ENCODE results near the gene HSDL1. TPM values are rescaled to one million over a fixed set of nuclear protein-coding genes. Genes with fewer than 3 reads are reported as not detected.
A peak's percentile ranks its signal among the peaks of the same experiment; 100 is the strongest.

Gene HSDL1
- total RNA-seq, 1 donor: 18.7 TPM

- DNase-seq (ENCODE audit: low read depth): peak; percentile 62
- peak; percentile 80 for TF ChIP-seq CTCF (IDR thresholded peaks at IDR 0.05; ENCODE audit: insufficient read depth, low read length)
- H3K4me3 ChIP-seq (ENCODE audit: low read depth, low read length): no peak overlapping the region
Measured at GRCh38 chr16:84175350-84176081, 30.5 kb upstream of the HSDL1 start.

DNA sequence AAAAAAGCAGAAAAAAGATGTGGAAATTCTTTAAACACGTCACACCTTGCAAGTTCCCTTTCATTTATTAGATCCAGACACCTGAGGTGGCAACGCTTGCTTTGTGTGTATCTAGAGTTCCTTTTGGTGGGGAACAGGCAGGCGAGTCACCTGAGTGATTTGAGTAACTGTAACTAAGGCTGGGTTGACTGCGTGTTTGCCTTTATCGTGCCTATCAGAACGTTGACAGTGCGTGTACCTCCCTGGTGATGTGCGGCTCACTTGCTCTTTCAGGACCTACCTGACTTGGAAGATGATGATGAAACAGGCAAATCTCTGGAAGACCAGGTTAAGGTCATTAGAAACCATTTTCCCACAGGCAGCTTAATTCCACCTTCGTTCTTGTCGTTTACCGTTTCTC is 29.4 kb upstream of the HSDL1 start:
- H3K4me3 ChIP-seq (ENCODE audit: low read depth, low read length): no peak overlapping the region
- no peak for DNase-seq (ENCODE audit: low read depth)
- no peak for TF ChIP-seq CTCF (IDR thresholded peaks at IDR 0.05; ENCODE audit: insufficient read depth, low read length)

- TF ChIP-seq CTCF (IDR thresholded peaks at IDR 0.05; ENCODE audit: insufficient read depth, low read length): no peak
- no peak overlapping the region for H3K4me3 ChIP-seq (ENCODE audit: low read depth, low read length)
- no peak for DNase-seq (ENCODE audit: low read depth)
Measured at GRCh38 chr16:84169765-84170310, 24.9 kb upstream of the HSDL1 start.

DNA sequence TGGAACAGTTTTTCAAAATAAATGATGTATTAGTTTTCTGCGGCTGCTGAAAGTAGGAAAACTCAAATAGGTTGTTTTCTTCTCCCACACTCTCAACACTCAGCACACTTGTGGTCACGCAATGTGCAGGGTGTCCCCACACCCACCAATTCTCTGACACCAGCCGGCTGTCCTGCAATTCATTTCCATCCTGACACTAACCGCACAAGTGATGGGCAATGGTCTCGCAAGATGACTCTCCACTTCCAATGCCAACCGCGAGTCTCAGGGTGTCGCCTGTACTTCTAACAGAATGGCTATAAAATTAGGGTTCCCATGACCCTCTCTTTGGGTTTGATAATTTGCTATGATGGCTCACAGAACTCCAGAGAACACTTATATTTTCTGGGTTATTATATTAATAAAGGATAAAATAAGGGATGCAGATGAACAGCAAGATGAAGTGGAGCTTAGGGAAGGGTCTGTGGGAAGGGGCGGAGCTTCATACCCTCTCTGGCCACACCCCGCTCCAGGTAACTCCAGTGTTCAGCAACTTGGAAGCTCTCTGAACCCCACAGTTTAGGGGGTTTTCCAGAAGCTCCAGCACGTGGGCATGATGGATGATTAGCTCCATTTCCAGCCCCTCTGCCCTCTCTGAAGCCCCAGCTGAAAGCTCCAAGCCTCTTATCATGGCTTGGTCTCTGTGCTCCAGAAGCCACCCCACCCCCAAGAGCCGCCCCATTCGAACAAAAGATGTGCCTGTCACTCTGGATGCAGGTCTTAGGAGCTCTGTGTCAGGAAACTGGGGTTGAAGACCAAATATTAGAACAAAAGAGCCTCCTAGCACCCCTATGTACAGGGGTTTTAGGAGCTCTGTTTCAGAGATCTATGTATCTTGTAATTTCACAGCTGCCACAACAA is 22.1 kb upstream of the HSDL1 start:
- no peak overlapping the region for H3K4me3 ChIP-seq (ENCODE audit: low read depth, low read length)
- TF ChIP-seq CTCF (IDR thresholded peaks at IDR 0.05; ENCODE audit: insufficient read depth, low read length): no peak
- DNase-seq (ENCODE audit: low read depth): no peak

DNA sequence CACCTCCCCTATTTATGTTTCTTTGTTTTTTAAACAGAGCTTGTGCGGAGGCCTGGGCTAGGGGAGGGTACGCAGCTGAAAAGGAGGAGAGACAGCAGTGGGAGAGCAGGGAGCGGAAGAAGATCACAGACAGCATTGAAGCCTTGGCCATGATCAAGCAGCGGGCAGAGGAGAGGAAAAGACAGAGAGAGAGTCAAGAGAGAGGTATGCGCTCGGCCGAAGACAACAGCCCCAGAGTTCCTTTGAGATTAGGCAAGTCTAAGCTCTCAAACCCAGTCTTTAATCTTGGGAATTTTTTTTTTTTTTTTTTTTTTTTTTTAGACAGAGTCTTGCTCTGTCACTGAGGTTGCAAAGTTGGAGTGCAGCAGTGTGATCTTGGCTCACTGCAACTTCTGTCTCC is 20.8 kb upstream of the HSDL1 start:
- H3K4me3 ChIP-seq (ENCODE audit: low read depth, low read length): no peak overlapping the region
- TF ChIP-seq CTCF (IDR thresholded peaks at IDR 0.05; ENCODE audit: insufficient read depth, low read length): no peak
- no peak for DNase-seq (ENCODE audit: low read depth)

DNA sequence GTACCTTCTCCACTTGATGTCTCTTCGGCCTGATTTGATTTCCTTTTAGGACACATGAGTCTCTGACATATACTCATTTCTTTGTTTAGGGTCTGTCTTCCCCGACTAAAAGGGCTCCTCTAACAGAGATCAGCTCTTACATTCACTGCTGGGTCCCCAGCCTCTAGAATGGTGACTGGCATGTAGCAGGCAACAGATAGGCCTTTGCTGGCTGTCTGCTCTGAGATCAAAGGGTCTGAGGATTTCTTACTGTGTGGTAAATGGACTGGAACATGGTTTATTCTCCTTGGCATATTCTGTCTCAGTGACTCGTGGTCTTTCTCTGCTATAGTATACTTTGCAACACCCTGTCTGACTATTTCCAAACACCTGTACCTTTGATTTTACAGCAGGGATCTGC is 16.8 kb upstream of the HSDL1 start:
- TF ChIP-seq CTCF (IDR thresholded peaks at IDR 0.05; ENCODE audit: insufficient read depth, low read length): no peak
- no peak overlapping the region for H3K4me3 ChIP-seq (ENCODE audit: low read depth, low read length)
- DNase-seq (ENCODE audit: low read depth): no peak

All from fibroblast of the aortic adventitia (primary cell).